Testis (tissue), 3 donors: ENCODE results near the gene ADSS1. TPM values are rescaled to one million over a fixed set of nuclear protein-coding genes. Genes with fewer than 3 reads are reported as not detected.

ENCODE experiments used
- DNase-seq: peaks from one replicate; pipeline ENCODE4 v3.0.0-alpha.2; 2019
- H3K27ac ChIP-seq, 2 donors: fragments of 200-600 bp; sonication (generic); one replicate each; pipeline ENCODE4 v1.5.1; 2019
- H3K27me3 ChIP-seq: fragments of 200-600 bp; sonication (generic); one replicate; pipeline ENCODE4 v1.5.1; 2019
- H3K36me3 ChIP-seq: fragments of 200-600 bp; sonication (generic); one replicate; pipeline ENCODE4 v1.5.1; 2017; ENCODE audit warnings: low read depth; ENCODE audit errors: missing control alignments
- H3K4me1 ChIP-seq: fragments of 200-600 bp; sonication (generic); one replicate; pipeline ENCODE4 v1.5.1; 2019
- H3K4me3 ChIP-seq, 2 donors: fragments of 200-600 bp; sonication (generic); one replicate each; pipeline ENCODE4 v1.5.1; 2017 to 2019
- H3K9me3 ChIP-seq: fragments of 200-600 bp; sonication (generic); one replicate; pipeline ENCODE4 v1.5.1; 2017
- CTCF ChIP-seq, 3 experiments: fragments of 450-650 bp in 2 of 3; fragments of 200-600 bp in 1 of 3; sonication (generic) in 1 of 3; IDR thresholded peaks; one replicate each; pipeline ENCODE4 v1.5.1; 2016 to 2019; ENCODE audit warnings: antibody characterized with exemption in 3 of 3, mild to moderate bottlenecking in 2 of 3, moderate library complexity in 1 of 3
- POLR2A ChIP-seq: fragments of 450-650 bp; IDR thresholded peaks from one replicate; pipeline ENCODE4 v1.6.1; 2017; ENCODE audit warnings: antibody characterized with exemption, mild to moderate bottlenecking, moderate library complexity
- WGBS, 2 donors: methylation state at CpG; one replicate each; pipeline ENCODE4 v1.1.5; 2018; 5-methylcytosine and 5-hydroxymethylcytosine counted together
- intact Hi-C: fragments of 100-400 bp; cut with DNase I; formaldehyde crosslinking; loops from one replicate; pipeline ENCODE4 v1.15.1; 2023; ENCODE audit warnings: low total_unique reads
- polyA plus RNA-seq: library from polyadenylated mRNA; stranded (reverse); fragments of 350-450 nt; fragmentation: Illumina TruSeq; extraction: RNeasy Lipid Tissue Mini Kit (QIAGEN cat#74804); gene quantifications from one replicate; pipeline ENCODE4 v1.2.3, GENCODE V29; 2014; ENCODE audit warnings: low read depth, low replicate concordance; ENCODE audit not compliant: insufficient read depth
- total RNA-seq, 2 donors: library from RNA; depleted of rRNA; stranded (reverse); fragments of >200 nt; gene quantifications; one replicate each; pipeline ENCODE4 v1.2.3, GENCODE V29; 2016

The ADSS1 gene
- total and polyA plus RNA-seq, 3 donors from 2014 or later, result 48.7 to 79.6 (median 79.4) TPM

GRCh38 chr14:104693482-104694431 lies 30.3 kb upstream of the ADSS1 start:
- TF ChIP-seq CTCF (IDR thresholded peaks at IDR 0.05) (no peak), POLR2A (no peak)
- WGBS, 2 donors, result 60 to 83% methylated on average over 1 to 21 of the region's 26 CpGs
- no peak for DNase-seq
- Histone ChIP-seq H3K27me3 (no peaks in the 10 kb centered on the region), H3K4me1 (peaks cover 80% of the 10 kb centered on the region), H3K4me3 (no peak overlapping the region), H3K36me3 (no peaks in the 10 kb centered on the region), H3K27ac (peak overlapping the region in 1 of 2 donors; percentile 14), H3K9me3 (no peaks in the 10 kb centered on the region)
- intact Hi-C loops, result no loop called here

- Histone ChIP-seq H3K27ac (peak overlapping the region; percentile 53 to 56), H3K36me3 (no peaks in the 10 kb centered on the region), H3K9me3 (no peaks in the 10 kb centered on the region), H3K4me1 (peaks cover 83% of the 10 kb centered on the region), H3K27me3 (no peaks in the 10 kb centered on the region), H3K4me3 (no peak overlapping the region)
- WGBS, 2 donors, result 46% methylated on average over 15 of the region's 15 CpGs; no CpG with 5 or more reads in 1 of the 2 donors
- TF ChIP-seq CTCF (IDR thresholded peaks at IDR 0.05), result no peak
- TF ChIP-seq POLR2A, result no peak
- intact Hi-C loops, result no loop called here
- peak; percentile 86 for DNase-seq
These were observed 29.5 kb upstream of the ADSS1 start for GRCh38 chr14:104694475-104694950.

GRCh38 chr14:104694991-104695659 lies 28.9 kb upstream of the ADSS1 start:
- Histone ChIP-seq H3K27me3 (no peaks in the 10 kb centered on the region), H3K9me3 (no peaks in the 10 kb centered on the region), H3K36me3 (no peaks in the 10 kb centered on the region), H3K4me1 (peaks cover 87% of the 10 kb centered on the region), H3K27ac (peak overlapping the region; percentile 53 to 56), H3K4me3 (no peak overlapping the region)
- intact Hi-C loops, result no loop called here
- TF ChIP-seq POLR2A (no peak), CTCF (IDR thresholded peaks at IDR 0.05) (no peak)
- WGBS, 2 donors, result 20 to 44% methylated on average over 1 to 19 of the region's 19 CpGs
- no peak for DNase-seq

- DNase-seq, result no peak
- Histone ChIP-seq H3K36me3 (no peaks in the 10 kb centered on the region), H3K9me3 (no peaks in the 10 kb centered on the region), H3K27ac (peak overlapping the region; percentile 53 to 56), H3K4me1 (peaks cover 84% of the 10 kb centered on the region), H3K27me3 (no peaks in the 10 kb centered on the region), H3K4me3 (no peak overlapping the region)
- TF ChIP-seq POLR2A, result no peak
- TF ChIP-seq CTCF (IDR thresholded peaks at IDR 0.05), result no peak
- intact Hi-C loops, result no loop called here
- 63 to 65% methylated on average over 6 of the region's 6 CpGs for whole genome bisulfite sequencing, 2 donors
These were observed 28.4 kb upstream of the ADSS1 start for GRCh38 chr14:104695660-104696000.
